WTC11 (cell line): ENCODE results near the gene CDC25A. TPM values are rescaled to one million over a fixed set of nuclear protein-coding genes. Genes with fewer than 3 reads are reported as not detected.

ENCODE experiments used
- ATAC-seq: fragments of 200-7000 bp; cut with Tn5 transposase; 2 replicates; pipeline ENCODE4 v1.10.0; 2021; ENCODE audit warnings: mild to moderate bottlenecking, moderate library complexity
- Bru-seq: library from RNA; stranded (reverse); fragments of 400-500 nt; gene quantifications from one replicate; lab custom pipeline; 2021; lab: Mats Ljungman, UMichigan
- CTCF ChIA-PET: fragments of 300-600 bp; sonication (Branson Sonifier 250); formaldehyde crosslinking; loops from one replicate; lab custom pipeline; 2021; ENCODE audit warnings: antibody characterized with exemption; lab: Charles Lee
- POLR2A ChIA-PET: fragments of 350-600 bp; sonication (Branson Sonifier 250); formaldehyde crosslinking; loops from one replicate; lab custom pipeline; 2021; ENCODE audit warnings: antibody characterized with exemption; lab: Charles Lee
- DNase-seq: peaks from one replicate; pipeline ENCODE4 v3.0.0; 2021; ENCODE audit warnings: low spot score
- H3K27ac Mint-ChIP-seq: 2 replicates; pipeline ENCODE4 v1.8.0; 2021; ENCODE audit warnings: mixed read lengths
- H3K27me3 Mint-ChIP-seq: 2 replicates; pipeline ENCODE4 v1.8.0; 2021; ENCODE audit warnings: low read depth, mild to moderate bottlenecking, moderate library complexity, mixed read lengths
- H3K36me3 Mint-ChIP-seq: 2 replicates; pipeline ENCODE4 v1.8.0; 2021; ENCODE audit warnings: mixed read lengths
- H3K4me1 Mint-ChIP-seq: 2 replicates; pipeline ENCODE4 v1.8.0; 2022; ENCODE audit warnings: mixed read lengths
- H3K4me3 Mint-ChIP-seq: 2 replicates; pipeline ENCODE4 v1.8.0; 2021; ENCODE audit warnings: mild to moderate bottlenecking, moderate library complexity, mixed read lengths
- H3K9me3 Mint-ChIP-seq: 2 replicates; pipeline ENCODE4 v1.8.0; 2021; ENCODE audit warnings: mixed read lengths
- ATF1 ChIP-seq: sonication (generic); formaldehyde crosslinking; IDR thresholded peaks from 2 replicates; pipeline ENCODE4 v1.8.1; 2023; ENCODE audit warnings: mild to moderate bottlenecking, moderate library complexity, missing genetic modification reagents
- CREB1 ChIP-seq: sonication (generic); formaldehyde crosslinking; IDR thresholded peaks from 2 replicates; pipeline ENCODE4 v1.8.0; 2023; ENCODE audit warnings: mild to moderate bottlenecking, missing genetic modification reagents
- ESRRA ChIP-seq: sonication (generic); formaldehyde crosslinking; IDR thresholded peaks from 2 replicates; pipeline ENCODE4 v1.8.1; 2022; ENCODE audit warnings: mild to moderate bottlenecking, missing genetic modification reagents, borderline replicate concordance
- IRF2 ChIP-seq: sonication (generic); formaldehyde crosslinking; IDR thresholded peaks from 2 replicates; pipeline ENCODE4 v1.8.0; 2022; ENCODE audit warnings: low read depth, missing genetic modification reagents, borderline replicate concordance
- NFYB ChIP-seq: sonication (generic); formaldehyde crosslinking; conservative IDR thresholded peaks from 2 replicates; pipeline ENCODE4 v1.8.0; 2022; ENCODE audit warnings: low read depth, missing genetic modification reagents
- NR1H2 ChIP-seq: sonication (generic); formaldehyde crosslinking; IDR thresholded peaks from 2 replicates; pipeline ENCODE4 v1.9.0; 2021; ENCODE audit warnings: mild to moderate bottlenecking, moderate library complexity, missing genetic modification reagents
- NR2C2 ChIP-seq: sonication (generic); formaldehyde crosslinking; IDR thresholded peaks from 2 replicates; pipeline ENCODE4 v1.8.0; 2022; ENCODE audit warnings: mild to moderate bottlenecking, missing genetic modification reagents
- SOX15 ChIP-seq: fragments of 250-450 bp; sonication (Bioruptor Pico); IDR thresholded peaks from 2 replicates; pipeline ENCODE4 v1.9.0; 2021; ENCODE audit warnings: mild to moderate bottlenecking
- SP1 ChIP-seq: sonication (generic); formaldehyde crosslinking; conservative IDR thresholded peaks from 2 replicates; pipeline ENCODE4 v1.8.1; 2022; ENCODE audit warnings: missing genetic modification reagents
- TCF7 ChIP-seq: sonication (generic); formaldehyde crosslinking; IDR thresholded peaks from 2 replicates; pipeline ENCODE4 v1.8.0; 2022; ENCODE audit warnings: mild to moderate bottlenecking, low read depth, missing genetic modification reagents, moderate library complexity
- ZBTB21 ChIP-seq: sonication (generic); formaldehyde crosslinking; IDR thresholded peaks from 2 replicates; pipeline ENCODE4 v1.8.1; 2023; ENCODE audit warnings: mild to moderate bottlenecking, missing genetic modification reagents, borderline replicate concordance
- ZNF396 ChIP-seq: fragments of 250-450 bp; sonication (Bioruptor Pico); IDR thresholded peaks from 2 replicates; pipeline ENCODE4 v1.8.0; 2021; ENCODE audit warnings: mild to moderate bottlenecking, moderate library complexity, borderline replicate concordance
- long read RNA-seq, 3 experiments: library from RNA in 1 of 3; library from capped mRNA in 1 of 3; library from polyadenylated mRNA in 1 of 3; unstranded in 2 of 3; stranded (forward) in 1 of 3; transcript quantifications; one replicate each; pipeline ENCODE4 v2.0.0, GENCODE V29; 2021
- total RNA-seq: library from RNA; stranded (reverse); gene quantifications from 3 replicates; pipeline ENCODE4 v1.2.3, GENCODE V29; 2021
- TF ChIP-seq, protein P1 (sequence below): sonication (generic); formaldehyde crosslinking; IDR thresholded peaks from 2 replicates; pipeline ENCODE4 v1.8.0; 2022; ENCODE audit warnings: mild to moderate bottlenecking, missing genetic modification reagents
- TF ChIP-seq, protein P2 (sequence below): fragments of 250-450 bp; sonication (Bioruptor Pico); conservative IDR thresholded peaks from 2 replicates; pipeline ENCODE4 v1.9.0; 2021; ENCODE audit warnings: mild to moderate bottlenecking
- TF ChIP-seq, protein P3 (sequence below): fragments of 250-450 bp; sonication (Bioruptor Pico); IDR thresholded peaks from 2 replicates; pipeline ENCODE4 v1.9.0; 2021; ENCODE audit warnings: mild to moderate bottlenecking
- TF ChIP-seq, protein P4 (sequence below): sonication (generic); formaldehyde crosslinking; IDR thresholded peaks from 2 replicates; pipeline ENCODE4 v1.8.0; 2022; ENCODE audit warnings: mild to moderate bottlenecking, missing genetic modification reagents
- TF ChIP-seq, protein P5 (sequence below): sonication (generic); formaldehyde crosslinking; IDR thresholded peaks from 2 replicates; pipeline ENCODE4 v1.8.1; 2023; ENCODE audit warnings: mild to moderate bottlenecking, missing genetic modification reagents
- TF ChIP-seq, protein P6 (sequence below): sonication (generic); formaldehyde crosslinking; IDR thresholded peaks from 2 replicates; pipeline ENCODE4 v1.8.0; 2023; ENCODE audit warnings: missing genetic modification reagents
- TF ChIP-seq, protein P7 (sequence below): sonication (generic); formaldehyde crosslinking; IDR thresholded peaks from 2 replicates; pipeline ENCODE4 v1.8.0; 2023; ENCODE audit warnings: mild to moderate bottlenecking, missing genetic modification reagents
- TF ChIP-seq, protein P8 (sequence below): sonication (generic); formaldehyde crosslinking; IDR thresholded peaks from 2 replicates; pipeline ENCODE4 v1.8.1; 2022; ENCODE audit warnings: missing genetic modification reagents, borderline replicate concordance

Gene CDC25A
- total RNA-seq: 52.4 to 57.6 TPM (median 54.7 TPM) in 3 replicates
- percentile 89 among the genes with signal in this experiment for Bru-seq, nascent RNA
- long read RNA-seq, experiment 1, transcript CDC25A-202 (14 exons, 3,663 nt): minor isoform, 28 of 350 reads
- long read RNA-seq, experiment 1, transcript CDC25A-201 (15 exons, 3,783 nt): major isoform, 88 of 350 reads
- long read RNA-seq, experiment 1, partial matches to known transcripts: 42 of 350 reads
- long read RNA-seq, experiment 1, other reads (novel, unspliced or antisense): 192 of 350 reads
- long read RNA-seq, experiment 2, transcript CDC25A-201 (15 exons, 3,783 nt): major isoform, 8 of 70 reads
- long read RNA-seq, experiment 2, partial matches to known transcripts: 13 of 70 reads
- long read RNA-seq, experiment 2, other reads (novel, unspliced or antisense): 46 of 70 reads
- long read RNA-seq, experiment 3, partial matches to known transcripts: 0 of 14 reads
- long read RNA-seq, experiment 3, other reads (novel, unspliced or antisense): 14 of 14 reads

DNA sequence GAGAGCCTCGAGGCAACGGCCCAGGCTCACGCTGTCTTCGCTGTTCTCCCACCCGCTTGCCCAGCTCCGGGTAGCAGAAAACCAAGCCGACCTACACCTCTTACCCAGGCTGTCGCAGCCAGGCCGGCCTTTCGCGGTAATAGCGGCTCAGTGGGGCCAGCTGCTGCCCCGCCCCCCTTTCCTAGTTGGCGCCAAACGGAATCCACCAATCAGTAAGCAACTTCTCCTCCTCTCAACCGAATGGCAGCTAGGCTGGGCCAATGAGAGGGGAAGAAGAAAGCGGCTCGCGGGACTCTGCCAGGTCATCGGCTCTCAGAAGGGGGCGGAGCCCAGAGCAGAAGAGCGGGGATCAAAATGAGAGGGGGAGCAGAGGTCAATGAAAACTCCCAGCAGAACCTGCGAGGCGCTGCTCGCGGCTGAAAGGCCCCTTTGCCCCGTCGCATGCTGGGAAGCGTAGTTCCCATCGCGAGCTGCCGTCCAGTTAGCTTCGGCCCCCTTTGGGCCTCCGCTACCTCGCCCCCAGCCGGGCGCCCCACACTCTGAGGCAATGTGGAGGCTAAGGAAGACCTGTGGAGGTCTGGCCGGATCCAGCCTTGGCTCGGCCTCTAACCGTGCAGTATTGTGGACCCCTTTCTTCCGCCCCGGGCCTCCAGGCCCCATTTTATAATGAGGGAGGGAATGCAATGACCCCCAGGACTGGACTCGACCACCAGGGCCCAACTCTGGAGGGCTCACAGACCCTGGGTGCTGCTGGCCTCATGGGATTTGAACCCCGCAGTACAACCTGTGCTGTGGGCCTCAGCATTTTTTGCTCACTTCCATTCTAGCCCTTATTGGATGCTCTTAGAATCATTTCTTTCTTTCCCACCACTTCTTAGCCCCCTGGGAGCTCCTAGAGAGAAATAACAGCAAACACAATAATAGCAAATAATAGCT lies at the start of gene CDC25A:
Gene CDC25A, minus strand, starts transcription at position 152 of the 936 bp plus-strand sequence. CDS start 470 bp downstream, outside the sequence.
- peak within 1 kb of the TSS; percentile 96 for H3K4me3 Mint-ChIP-seq
- ChIA-PET CTCF (interaction anchor here (0.6 to 4.6 kb wide), 13 partner anchors 31 to 363 kb away, joined by 3 to 76 read pairs (median 5); partner anchors contain the start of genes CCDC51, TMA7 and ZNF589), POLR2A (interaction anchor here (0.5 to 1.9 kb wide), 9 partner anchors 31 to 363 kb away, joined by 3 to 12 read pairs (median 4); partner anchors contain the start of genes ATRIP and ZNF589)
- H3K27me3 Mint-ChIP-seq: no peaks in the 10 kb centered on the region
- H3K36me3 Mint-ChIP-seq: peaks cover 35% of the 10 kb centered on the region
- ATAC-seq (peak; percentile 96), DNase-seq (peak; percentile 98)
- H3K4me1 Mint-ChIP-seq: peaks cover 38% of the 10 kb centered on the region
- H3K9me3 Mint-ChIP-seq: no peaks in the 10 kb centered on the region
- peak within 1 kb of the TSS; percentile 63 for H3K27ac Mint-ChIP-seq
- TF ChIP-seq, protein P1, sequence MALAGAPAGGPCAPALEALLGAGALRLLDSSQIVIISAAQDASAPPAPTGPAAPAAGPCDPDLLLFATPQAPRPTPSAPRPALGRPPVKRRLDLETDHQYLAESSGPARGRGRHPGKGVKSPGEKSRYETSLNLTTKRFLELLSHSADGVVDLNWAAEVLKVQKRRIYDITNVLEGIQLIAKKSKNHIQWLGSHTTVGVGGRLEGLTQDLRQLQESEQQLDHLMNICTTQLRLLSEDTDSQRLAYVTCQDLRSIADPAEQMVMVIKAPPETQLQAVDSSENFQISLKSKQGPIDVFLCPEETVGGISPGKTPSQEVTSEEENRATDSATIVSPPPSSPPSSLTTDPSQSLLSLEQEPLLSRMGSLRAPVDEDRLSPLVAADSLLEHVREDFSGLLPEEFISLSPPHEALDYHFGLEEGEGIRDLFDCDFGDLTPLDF (CRISPR knock-in tag): peak; percentile 92
- TF ChIP-seq NR1H2 (CRISPR knock-in tag) (no peak), CREB1 (CRISPR knock-in tag) (no peak), IRF2 (CRISPR knock-in tag) (no peak), ESRRA (CRISPR knock-in tag) (no peak), SOX15 (CRISPR knock-in tag) (no peak), ZBTB21 (CRISPR knock-in tag) (no peak), NFYB (CRISPR knock-in tag) (peak; percentile 77), ATF1 (CRISPR knock-in tag) (no peak), ZNF396 (CRISPR knock-in tag) (no peak), TCF7 (CRISPR knock-in tag) (no peak), SP1 (peak; percentile 93), NR2C2 (CRISPR knock-in tag) (peak; percentile 71; the same call in 1 of the 2 replicates)
- TF ChIP-seq, protein P2, sequence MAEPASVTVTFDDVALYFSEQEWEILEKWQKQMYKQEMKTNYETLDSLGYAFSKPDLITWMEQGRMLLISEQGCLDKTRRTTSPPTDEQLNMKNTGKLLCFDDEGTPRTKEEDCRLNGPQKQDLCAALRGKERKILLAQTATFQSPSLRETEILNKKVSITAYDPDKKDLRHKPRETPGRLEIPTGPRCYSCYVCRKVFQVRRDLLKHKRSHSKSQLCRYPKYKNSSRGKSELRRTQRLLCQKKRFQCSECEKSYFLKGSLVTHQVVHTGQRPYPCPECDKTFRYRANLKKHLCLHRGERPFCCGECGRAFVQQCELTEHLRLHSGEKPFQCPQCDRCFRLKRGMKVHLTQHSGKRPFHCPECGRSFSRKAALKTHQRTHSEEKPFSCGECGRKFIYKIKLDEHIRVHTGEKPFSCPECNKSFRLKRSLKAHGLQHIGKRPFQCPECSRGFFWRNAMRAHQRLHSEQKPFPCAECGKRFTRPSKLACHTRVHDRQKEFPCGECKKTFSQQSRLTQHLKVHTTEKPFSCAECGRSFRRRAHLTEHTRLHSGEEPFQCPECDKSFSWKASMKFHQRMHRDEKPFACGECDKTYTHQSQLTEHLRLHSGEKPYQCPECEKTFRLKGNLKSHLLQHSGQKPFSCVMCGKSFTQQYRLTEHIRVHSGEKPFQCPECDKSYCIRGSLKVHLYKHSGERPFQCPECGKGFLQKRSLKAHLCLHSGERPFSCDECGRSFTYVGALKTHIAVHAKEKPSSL (CRISPR knock-in tag): no peak
- TF ChIP-seq, protein P3, sequence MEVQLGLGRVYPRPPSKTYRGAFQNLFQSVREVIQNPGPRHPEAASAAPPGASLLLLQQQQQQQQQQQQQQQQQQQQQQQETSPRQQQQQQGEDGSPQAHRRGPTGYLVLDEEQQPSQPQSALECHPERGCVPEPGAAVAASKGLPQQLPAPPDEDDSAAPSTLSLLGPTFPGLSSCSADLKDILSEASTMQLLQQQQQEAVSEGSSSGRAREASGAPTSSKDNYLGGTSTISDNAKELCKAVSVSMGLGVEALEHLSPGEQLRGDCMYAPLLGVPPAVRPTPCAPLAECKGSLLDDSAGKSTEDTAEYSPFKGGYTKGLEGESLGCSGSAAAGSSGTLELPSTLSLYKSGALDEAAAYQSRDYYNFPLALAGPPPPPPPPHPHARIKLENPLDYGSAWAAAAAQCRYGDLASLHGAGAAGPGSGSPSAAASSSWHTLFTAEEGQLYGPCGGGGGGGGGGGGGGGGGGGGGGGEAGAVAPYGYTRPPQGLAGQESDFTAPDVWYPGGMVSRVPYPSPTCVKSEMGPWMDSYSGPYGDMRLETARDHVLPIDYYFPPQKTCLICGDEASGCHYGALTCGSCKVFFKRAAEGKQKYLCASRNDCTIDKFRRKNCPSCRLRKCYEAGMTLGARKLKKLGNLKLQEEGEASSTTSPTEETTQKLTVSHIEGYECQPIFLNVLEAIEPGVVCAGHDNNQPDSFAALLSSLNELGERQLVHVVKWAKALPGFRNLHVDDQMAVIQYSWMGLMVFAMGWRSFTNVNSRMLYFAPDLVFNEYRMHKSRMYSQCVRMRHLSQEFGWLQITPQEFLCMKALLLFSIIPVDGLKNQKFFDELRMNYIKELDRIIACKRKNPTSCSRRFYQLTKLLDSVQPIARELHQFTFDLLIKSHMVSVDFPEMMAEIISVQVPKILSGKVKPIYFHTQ (CRISPR knock-in tag): no peak
- TF ChIP-seq, protein P4, sequence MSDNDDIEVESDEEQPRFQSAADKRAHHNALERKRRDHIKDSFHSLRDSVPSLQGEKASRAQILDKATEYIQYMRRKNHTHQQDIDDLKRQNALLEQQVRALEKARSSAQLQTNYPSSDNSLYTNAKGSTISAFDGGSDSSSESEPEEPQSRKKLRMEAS: peak; percentile 42; the same call in 1 of the 2 replicates
- TF ChIP-seq, protein P5, sequence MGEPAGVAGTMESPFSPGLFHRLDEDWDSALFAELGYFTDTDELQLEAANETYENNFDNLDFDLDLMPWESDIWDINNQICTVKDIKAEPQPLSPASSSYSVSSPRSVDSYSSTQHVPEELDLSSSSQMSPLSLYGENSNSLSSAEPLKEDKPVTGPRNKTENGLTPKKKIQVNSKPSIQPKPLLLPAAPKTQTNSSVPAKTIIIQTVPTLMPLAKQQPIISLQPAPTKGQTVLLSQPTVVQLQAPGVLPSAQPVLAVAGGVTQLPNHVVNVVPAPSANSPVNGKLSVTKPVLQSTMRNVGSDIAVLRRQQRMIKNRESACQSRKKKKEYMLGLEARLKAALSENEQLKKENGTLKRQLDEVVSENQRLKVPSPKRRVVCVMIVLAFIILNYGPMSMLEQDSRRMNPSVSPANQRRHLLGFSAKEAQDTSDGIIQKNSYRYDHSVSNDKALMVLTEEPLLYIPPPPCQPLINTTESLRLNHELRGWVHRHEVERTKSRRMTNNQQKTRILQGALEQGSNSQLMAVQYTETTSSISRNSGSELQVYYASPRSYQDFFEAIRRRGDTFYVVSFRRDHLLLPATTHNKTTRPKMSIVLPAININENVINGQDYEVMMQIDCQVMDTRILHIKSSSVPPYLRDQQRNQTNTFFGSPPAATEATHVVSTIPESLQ (CRISPR knock-in tag): no peak
- TF ChIP-seq, protein P6, sequence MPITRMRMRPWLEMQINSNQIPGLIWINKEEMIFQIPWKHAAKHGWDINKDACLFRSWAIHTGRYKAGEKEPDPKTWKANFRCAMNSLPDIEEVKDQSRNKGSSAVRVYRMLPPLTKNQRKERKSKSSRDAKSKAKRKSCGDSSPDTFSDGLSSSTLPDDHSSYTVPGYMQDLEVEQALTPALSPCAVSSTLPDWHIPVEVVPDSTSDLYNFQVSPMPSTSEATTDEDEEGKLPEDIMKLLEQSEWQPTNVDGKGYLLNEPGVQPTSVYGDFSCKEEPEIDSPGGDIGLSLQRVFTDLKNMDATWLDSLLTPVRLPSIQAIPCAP (CRISPR knock-in tag): no peak
- TF ChIP-seq, protein P7, sequence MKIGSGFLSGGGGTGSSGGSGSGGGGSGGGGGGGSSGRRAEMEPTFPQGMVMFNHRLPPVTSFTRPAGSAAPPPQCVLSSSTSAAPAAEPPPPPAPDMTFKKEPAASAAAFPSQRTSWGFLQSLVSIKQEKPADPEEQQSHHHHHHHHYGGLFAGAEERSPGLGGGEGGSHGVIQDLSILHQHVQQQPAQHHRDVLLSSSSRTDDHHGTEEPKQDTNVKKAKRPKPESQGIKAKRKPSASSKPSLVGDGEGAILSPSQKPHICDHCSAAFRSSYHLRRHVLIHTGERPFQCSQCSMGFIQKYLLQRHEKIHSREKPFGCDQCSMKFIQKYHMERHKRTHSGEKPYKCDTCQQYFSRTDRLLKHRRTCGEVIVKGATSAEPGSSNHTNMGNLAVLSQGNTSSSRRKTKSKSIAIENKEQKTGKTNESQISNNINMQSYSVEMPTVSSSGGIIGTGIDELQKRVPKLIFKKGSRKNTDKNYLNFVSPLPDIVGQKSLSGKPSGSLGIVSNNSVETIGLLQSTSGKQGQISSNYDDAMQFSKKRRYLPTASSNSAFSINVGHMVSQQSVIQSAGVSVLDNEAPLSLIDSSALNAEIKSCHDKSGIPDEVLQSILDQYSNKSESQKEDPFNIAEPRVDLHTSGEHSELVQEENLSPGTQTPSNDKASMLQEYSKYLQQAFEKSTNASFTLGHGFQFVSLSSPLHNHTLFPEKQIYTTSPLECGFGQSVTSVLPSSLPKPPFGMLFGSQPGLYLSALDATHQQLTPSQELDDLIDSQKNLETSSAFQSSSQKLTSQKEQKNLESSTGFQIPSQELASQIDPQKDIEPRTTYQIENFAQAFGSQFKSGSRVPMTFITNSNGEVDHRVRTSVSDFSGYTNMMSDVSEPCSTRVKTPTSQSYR: peak; percentile 85
- TF ChIP-seq, protein P8, sequence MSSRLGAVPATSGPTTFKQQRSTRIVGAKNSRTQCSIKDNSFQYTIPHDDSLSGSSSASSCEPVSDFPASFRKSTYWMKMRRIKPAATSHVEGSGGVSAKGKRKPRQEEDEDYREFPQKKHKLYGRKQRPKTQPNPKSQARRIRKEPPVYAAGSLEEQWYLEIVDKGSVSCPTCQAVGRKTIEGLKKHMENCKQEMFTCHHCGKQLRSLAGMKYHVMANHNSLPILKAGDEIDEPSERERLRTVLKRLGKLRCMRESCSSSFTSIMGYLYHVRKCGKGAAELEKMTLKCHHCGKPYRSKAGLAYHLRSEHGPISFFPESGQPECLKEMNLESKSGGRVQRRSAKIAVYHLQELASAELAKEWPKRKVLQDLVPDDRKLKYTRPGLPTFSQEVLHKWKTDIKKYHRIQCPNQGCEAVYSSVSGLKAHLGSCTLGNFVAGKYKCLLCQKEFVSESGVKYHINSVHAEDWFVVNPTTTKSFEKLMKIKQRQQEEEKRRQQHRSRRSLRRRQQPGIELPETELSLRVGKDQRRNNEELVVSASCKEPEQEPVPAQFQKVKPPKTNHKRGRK (CRISPR knock-in tag): no peak
